ENCODE measurements around the gene MSANTD1.

Gene MSANTD1

DNA sequence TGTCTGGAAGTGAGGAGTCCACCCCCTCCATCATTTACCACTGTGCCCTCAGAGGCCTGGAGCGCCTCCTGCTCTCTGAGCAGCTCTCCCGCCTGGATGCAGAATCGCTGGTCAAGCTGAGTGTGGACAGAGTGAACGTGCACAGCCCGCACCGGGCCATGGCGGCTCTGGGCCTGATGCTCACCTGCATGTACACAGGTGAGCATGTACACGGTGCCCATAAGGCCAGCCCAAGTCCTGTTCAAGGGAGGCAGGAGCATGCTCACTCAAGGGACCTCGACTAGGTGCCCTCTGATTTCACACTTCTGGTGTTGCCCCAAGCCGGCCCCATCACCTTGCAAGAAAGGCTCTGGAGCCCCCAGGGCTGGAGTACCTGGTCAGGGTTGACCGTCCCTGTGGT lies 13.4 kb upstream of the MSANTD1 start:
- no peak overlapping the region for H3K27ac Mint-ChIP-seq
- H3K27me3 Mint-ChIP-seq: no peaks in the 10 kb centered on the region
- H3K9me3 Mint-ChIP-seq: no peaks in the 10 kb centered on the region
- no peaks in the 10 kb centered on the region for H3K4me1 Mint-ChIP-seq
- no peak overlapping the region for H3K4me3 Mint-ChIP-seq
- peaks cover 5% of the 10 kb centered on the region for H3K36me3 Mint-ChIP-seq

DNA sequence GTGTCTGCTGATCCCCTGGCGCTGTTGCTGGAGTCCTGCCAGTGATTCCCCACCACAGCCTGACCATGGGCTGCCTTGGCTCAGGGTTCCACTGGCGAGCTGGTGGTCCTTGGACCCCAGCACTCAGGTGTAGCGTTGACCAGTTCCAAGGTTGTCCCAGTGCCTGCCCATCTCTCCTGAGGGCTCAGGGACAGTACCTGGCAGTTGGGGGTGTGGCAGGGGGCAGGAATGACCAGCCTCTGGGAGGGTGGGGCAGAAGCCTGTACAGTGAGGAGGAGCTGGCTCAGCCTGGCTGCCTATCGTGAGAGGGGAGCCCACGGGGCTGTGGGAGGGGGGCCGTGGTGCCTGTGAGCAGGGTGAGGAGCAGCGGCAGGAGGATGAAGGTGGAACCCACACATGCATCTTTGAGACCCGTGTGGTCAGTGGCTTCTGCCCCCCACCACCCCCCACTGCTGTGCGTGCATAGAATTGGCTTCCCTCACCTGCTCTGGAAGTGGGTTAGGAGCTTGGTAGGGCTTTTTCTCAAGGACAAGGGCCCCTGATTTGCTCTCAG lies 12.6 kb upstream of the MSANTD1 start:
- no peaks in the 10 kb centered on the region for H3K9me3 Mint-ChIP-seq
- H3K4me1 Mint-ChIP-seq: no peaks in the 10 kb centered on the region
- H3K36me3 Mint-ChIP-seq: peaks cover 5% of the 10 kb centered on the region

DNA sequence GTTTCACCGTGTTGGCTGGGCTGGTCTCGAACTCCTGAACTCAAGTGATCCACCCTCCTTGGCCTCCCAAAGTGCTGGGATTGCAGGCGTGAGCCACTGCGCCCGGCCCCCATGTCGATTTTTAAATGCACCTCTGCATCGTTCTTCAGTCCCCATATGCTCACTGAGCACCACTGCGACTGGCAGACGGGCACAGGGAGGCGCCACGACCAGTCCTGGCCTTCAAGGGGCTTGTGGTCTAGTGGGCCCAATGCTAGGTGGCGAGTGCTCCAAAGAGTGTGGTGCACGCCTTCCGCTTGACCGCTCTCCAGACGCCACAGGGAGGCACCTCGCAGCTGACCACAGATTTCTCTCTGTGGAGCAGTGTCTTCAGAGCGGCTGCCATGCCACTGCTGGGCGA lies 11.7 kb upstream of the MSANTD1 start:
- Mint-ChIP-seq H3K4me3 (no peak overlapping the region), H3K4me1 (peaks cover under 1% of the 10 kb centered on the region), H3K27ac (no peak overlapping the region), H3K9me3 (no peaks in the 10 kb centered on the region), H3K36me3 (no peaks in the 10 kb centered on the region), H3K27me3 (no peaks in the 10 kb centered on the region)

More for the DNA sequence above, 12.6 kb upstream of the MSANTD1 start:
- Mint-ChIP-seq H3K27ac (no peak overlapping the region), H3K4me3 (no peak overlapping the region), H3K27me3 (no peaks in the 10 kb centered on the region)

DNA sequence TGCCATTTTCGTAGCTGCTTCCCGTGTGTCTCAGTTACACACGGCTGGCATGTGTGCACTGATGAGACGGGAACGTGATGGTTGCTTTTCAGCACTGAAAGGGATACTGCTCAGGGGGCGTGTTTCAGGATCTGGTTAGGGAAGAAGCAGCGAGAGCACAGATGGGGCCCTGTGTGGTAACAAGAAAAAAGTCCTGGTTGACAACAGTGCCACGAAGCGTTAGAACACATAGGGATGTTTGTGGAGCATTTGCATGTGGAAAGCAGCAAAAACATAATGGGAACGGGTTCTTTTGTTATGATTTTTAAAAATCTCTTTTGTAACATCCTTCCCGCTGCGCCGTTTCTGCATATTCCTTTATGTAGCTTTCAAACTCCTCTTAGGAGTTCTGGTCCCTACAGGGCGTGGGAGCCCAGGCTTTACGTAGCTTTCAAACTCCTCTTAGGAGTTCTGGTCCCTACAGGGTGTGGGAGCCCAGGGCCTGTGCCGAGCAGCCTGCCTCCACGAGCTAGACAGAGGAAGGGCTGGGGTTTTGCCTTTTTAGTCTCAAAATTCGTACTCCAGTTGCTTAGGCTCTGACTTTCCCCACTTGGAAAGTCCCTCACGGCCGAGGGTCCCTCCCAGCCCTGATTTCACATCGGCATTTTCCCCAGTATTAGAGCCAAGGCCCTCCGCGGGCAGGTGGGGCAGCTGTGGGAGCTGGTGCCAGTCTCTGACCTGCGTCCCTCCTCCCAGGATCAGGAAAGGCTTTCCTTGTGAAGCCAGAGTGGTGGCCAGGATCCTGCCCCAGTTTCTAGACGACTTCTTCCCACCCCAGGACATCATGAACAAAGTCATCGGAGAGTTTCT lies 11.0 kb upstream of the MSANTD1 start:
- Mint-ChIP-seq H3K27me3 (no peaks in the 10 kb centered on the region), H3K27ac (no peak overlapping the region), H3K9me3 (no peaks in the 10 kb centered on the region), H3K4me1 (peaks cover 8% of the 10 kb centered on the region), H3K4me3 (no peak overlapping the region), H3K36me3 (no peaks in the 10 kb centered on the region)

DNA sequence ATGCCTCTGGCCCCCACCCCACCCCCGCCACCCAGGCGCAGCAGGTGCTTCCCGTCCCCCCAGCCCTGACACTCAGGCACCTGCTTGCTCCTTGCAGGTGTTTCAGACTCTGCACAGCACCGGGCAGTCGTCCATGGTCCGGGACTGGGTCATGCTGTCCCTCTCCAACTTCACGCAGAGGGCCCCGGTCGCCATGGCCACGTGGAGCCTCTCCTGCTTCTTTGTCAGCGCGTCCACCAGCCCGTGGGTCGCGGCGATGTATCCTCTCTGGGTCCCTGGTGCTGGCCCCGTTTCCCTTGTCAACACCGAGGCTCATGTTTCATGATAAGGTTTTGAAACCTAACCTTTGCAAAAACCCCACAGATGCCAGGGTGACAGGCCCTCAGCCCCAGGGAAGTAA lies 10.2 kb upstream of the MSANTD1 start:
- H3K9me3 Mint-ChIP-seq: no peaks in the 10 kb centered on the region
- no peak overlapping the region for H3K4me3 Mint-ChIP-seq
- H3K27ac Mint-ChIP-seq: no peak overlapping the region
- no peaks in the 10 kb centered on the region for H3K36me3 Mint-ChIP-seq
- peaks cover 15% of the 10 kb centered on the region for H3K4me1 Mint-ChIP-seq
- H3K27me3 Mint-ChIP-seq: no peaks in the 10 kb centered on the region

DNA sequence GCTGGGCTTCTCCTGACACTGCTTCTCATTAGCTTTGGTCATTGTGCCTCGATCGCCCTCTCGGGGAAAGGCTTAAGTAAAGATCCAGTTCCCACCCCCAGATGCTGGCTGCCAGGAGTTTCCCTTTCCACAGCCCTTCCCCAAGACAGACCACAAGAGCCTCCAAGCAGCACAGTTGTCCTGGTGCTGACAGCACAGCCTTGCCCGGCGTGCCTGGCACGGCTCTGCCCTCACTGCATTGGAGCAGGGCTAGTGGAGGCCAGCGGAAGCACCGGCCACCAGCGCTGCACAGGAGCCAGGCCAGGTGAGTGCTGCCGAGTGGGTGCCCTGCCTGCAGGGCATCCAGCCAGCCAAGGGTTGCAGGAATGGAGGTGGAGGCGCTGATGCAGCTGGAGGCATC lies 9.7 kb upstream of the MSANTD1 start:
- Mint-ChIP-seq H3K27me3 (no peaks in the 10 kb centered on the region), H3K27ac (no peak overlapping the region), H3K36me3 (no peaks in the 10 kb centered on the region), H3K4me1 (peaks cover 15% of the 10 kb centered on the region), H3K4me3 (no peak overlapping the region), H3K9me3 (no peaks in the 10 kb centered on the region)

DNA sequence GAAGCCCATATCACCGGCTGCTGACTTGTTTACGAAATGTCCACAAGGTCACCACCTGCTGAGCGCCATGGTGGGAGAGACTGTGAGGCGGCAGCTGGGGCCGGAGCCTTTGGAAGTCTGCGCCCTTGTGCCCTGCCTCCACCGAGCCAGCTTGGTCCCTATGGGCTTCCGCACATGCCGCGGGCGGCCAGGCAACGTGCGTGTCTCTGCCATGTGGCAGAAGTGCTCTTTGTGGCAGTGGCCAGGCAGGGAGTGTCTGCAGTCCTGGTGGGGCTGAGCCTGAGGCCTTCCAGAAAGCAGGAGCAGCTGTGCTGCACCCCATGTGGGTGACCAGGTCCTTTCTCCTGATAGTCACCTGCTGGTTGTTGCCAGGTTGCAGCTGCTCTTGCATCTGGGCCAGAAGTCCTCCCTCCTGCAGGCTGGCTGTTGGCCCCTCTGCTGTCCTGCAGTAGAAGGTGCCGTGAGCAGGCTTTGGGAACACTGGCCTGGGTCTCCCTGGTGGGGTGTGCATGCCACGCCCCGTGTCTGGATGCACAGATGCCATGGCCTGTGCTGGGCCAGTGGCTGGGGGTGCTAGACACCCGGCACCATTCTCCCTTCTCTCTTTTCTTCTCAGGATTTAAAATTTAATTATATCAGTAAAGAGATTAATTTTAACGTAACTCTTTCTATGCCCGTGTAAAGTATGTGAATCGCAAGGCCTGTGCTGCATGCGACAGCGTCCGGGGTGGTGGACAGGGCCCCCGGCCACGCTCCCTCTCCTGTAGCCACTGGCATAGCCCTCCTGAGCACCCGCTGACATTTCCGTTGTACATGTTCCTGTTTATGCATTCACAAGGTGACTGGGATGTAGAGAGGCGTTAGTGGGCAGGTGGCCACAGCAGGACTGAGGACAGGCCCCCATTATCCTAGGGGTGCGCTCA lies 8.7 kb upstream of the MSANTD1 start:
- no peak overlapping the region for H3K27ac Mint-ChIP-seq
- H3K27me3 Mint-ChIP-seq: no peaks in the 10 kb centered on the region
- H3K9me3 Mint-ChIP-seq: no peaks in the 10 kb centered on the region
- H3K36me3 Mint-ChIP-seq: no peaks in the 10 kb centered on the region
- no peak overlapping the region for H3K4me3 Mint-ChIP-seq
- peaks cover 15% of the 10 kb centered on the region for H3K4me1 Mint-ChIP-seq

DNA sequence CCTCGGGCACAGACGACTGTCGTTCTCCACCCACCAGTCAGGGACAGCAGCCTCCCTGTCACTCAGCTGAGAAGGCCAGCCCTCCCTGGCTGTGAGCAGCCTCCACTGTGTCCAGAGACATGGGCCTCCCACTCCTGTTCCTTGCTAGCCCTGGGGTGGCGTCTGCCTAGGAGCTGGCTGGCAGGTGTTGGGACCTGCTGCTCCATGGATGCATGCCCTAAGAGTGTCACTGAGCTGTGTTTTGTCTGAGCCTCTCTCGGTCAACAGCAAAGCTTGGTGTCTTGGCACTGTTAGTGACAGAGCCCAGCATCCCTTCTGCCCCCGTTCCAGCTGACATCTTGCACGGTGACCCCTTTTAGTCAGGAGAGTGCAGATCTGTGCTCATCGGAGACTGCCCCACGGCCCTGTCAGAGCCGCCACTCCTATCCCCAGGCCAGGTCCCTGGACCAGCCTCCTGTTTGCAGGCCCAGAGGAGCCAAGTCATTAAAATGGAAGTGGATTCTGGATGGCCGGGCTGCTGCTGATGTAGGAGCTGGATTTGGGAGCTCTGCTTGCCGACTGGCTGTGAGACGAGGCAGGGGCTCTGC lies 7.9 kb upstream of the MSANTD1 start:
- Mint-ChIP-seq H3K9me3 (no peaks in the 10 kb centered on the region), H3K4me3 (no peak overlapping the region), H3K36me3 (no peaks in the 10 kb centered on the region), H3K27ac (no peak overlapping the region), H3K27me3 (no peaks in the 10 kb centered on the region), H3K4me1 (peaks cover 15% of the 10 kb centered on the region)

DNA sequence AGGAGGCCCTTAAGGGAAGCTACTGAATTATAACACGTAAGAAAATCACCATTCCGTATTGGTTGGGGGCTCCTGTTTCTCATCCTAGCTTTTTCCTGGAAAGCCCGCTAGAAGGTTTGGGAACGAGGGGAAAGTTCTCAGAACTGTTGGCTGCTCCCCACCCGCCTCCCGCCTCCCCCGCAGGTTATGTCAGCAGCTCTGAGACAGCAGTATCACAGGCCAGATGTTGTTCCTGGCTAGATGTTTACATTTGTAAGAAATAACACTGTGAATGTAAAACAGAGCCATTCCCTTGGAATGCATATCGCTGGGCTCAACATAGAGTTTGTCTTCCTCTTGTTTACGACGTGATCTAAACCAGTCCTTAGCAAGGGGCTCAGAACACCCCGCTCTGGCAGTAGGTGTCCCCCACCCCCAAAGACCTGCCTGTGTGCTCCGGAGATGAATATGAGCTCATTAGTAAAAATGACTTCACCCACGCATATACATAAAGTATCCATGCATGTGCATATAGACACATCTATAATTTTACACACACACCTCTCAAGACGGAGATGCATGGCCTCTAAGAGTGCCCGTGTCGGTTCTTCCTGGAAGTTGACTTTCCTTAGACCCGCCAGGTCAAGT lies 6.9 kb upstream of the MSANTD1 start:
- peaks cover 15% of the 10 kb centered on the region for H3K4me1 Mint-ChIP-seq
- no peak overlapping the region for H3K4me3 Mint-ChIP-seq
- no peaks in the 10 kb centered on the region for H3K36me3 Mint-ChIP-seq
- H3K9me3 Mint-ChIP-seq: no peaks in the 10 kb centered on the region
- H3K27ac Mint-ChIP-seq: no peak overlapping the region
- no peaks in the 10 kb centered on the region for H3K27me3 Mint-ChIP-seq

GRCh38 chr4:3243136-3243780 lies 5.7 kb upstream of the MSANTD1 start:
- H3K4me3 Mint-ChIP-seq: no peak overlapping the region
- H3K9me3 Mint-ChIP-seq: no peaks in the 10 kb centered on the region
- no peaks in the 10 kb centered on the region for H3K27me3 Mint-ChIP-seq
- no peaks in the 10 kb centered on the region for H3K36me3 Mint-ChIP-seq
- no peak overlapping the region for H3K27ac Mint-ChIP-seq
- H3K4me1 Mint-ChIP-seq: peaks cover 15% of the 10 kb centered on the region

GRCh38 chr4:3244002-3244401 lies 5.0 kb upstream of the MSANTD1 start:
- H3K27ac Mint-ChIP-seq: no peak overlapping the region
- H3K4me3 Mint-ChIP-seq: no peak overlapping the region
- no peaks in the 10 kb centered on the region for H3K27me3 Mint-ChIP-seq
- no peaks in the 10 kb centered on the region for H3K9me3 Mint-ChIP-seq
- no peaks in the 10 kb centered on the region for H3K36me3 Mint-ChIP-seq
- H3K4me1 Mint-ChIP-seq: peaks cover 15% of the 10 kb centered on the region

DNA sequence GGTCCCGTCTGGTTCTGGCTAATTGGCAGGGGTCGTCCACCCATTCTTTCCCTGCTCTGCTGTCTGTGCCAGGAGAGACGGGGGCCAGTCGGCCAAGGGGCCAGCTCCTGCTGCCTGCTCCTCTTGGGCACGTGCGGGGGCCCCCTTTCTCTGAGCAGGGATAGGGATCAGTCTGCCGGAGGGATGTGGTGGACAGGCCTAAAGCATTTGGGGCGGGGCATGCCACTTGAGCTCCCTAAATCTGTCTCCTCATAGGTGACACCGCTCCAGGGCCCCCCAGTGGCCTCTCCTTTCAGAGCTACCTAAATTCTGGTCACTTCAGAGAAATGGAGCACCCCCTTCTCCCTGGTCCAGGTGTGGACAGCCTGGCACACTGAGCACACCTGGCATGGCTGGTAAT lies 4.2 kb upstream of the MSANTD1 start:
- no peaks in the 10 kb centered on the region for H3K27me3 Mint-ChIP-seq
- H3K4me3 Mint-ChIP-seq: no peak overlapping the region
- H3K27ac Mint-ChIP-seq: no peak overlapping the region
- no peaks in the 10 kb centered on the region for H3K9me3 Mint-ChIP-seq
- no peaks in the 10 kb centered on the region for H3K36me3 Mint-ChIP-seq
- peaks cover 15% of the 10 kb centered on the region for H3K4me1 Mint-ChIP-seq

DNA sequence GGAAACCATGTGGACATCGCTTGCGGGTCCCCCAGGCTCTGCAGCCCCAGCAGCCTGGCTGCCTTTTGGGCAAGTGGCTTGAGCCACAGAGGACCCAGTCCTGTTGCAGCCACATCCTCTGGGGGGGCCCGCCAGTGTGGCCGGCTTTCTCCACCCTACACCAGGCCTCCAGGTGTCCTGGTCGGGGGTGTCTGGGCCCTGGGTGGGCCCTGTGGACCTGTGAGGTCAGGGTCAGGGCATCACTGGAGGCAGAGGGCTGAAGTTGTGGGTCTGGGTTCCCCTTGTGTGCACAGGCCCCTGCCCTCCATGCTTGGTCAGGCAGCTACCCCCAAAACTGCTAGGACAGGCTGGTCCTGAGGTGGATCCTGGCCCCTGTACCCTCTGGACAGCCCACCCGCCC lies 3.3 kb upstream of the MSANTD1 start:
- no peak overlapping the region for H3K27ac Mint-ChIP-seq
- no peaks in the 10 kb centered on the region for H3K9me3 Mint-ChIP-seq
- H3K27me3 Mint-ChIP-seq: no peaks in the 10 kb centered on the region
- H3K36me3 Mint-ChIP-seq: no peaks in the 10 kb centered on the region
- H3K4me1 Mint-ChIP-seq: peaks cover 15% of the 10 kb centered on the region
- H3K4me3 Mint-ChIP-seq: no peak overlapping the region

DNA sequence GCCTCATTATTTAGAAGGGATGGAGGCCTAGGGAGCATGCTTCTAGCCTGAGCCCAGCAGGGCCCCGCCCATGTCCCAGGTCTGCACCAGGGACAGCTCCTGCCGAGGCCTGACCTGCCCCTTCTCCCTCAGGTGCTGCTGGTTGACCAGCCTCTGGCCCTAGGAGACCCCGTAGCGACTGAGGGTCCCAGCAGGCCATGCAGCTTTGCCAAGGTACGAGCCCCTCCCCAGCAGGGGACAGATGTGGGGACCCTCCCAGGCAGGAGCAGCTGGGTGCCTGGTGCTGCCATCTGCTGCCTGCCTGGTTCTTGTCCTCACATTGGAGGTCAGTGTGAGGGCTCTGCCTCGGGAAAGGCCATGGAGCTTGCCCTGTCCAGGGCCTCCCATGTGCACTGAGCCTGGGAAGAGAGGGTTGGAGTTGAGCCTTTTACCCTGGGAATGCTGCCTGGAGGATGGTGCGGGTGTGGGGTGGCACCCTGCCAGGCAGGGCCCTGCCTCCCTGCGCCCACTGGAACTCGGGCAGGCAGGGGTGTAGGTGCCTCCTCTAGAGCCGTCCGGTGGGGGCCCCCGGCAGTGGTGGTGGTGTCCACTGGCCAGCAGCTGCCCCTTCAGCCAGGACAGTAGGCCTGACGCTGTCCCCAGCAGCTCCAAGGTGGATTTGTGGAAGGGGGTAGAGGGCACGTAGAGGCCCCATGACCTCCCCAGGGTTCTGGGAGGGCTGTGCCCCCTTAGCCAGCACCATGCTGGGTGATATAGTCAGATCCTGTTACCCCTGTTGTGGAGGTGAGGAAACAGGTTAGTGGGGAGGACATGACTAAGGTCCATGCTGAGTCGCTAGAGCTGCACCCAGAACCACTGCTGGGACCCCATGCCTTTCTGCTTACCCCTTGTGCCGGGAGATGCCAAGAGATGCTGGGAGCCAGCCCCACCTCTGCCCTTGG lies 2.2 kb upstream of the MSANTD1 start:
- Mint-ChIP-seq H3K27ac (no peak overlapping the region), H3K4me3 (no peak overlapping the region), H3K4me1 (peaks cover 15% of the 10 kb centered on the region), H3K36me3 (no peaks in the 10 kb centered on the region), H3K9me3 (no peaks in the 10 kb centered on the region), H3K27me3 (no peaks in the 10 kb centered on the region)

Measured in activated naive CD4-positive, alpha-beta T cell treated with anti-CD3 and anti-CD28 coated beads, Interleukin-2, amount 50 U/mL, for 24 hours (primary cell).